Panc1 (cell line): ENCODE data around the gene RIN1.

ENCODE experiments used
- REST ChIP-seq, 2 experiments: IDR thresholded peaks; 2 replicates each; pipeline ENCODE4 v1.6.1; 2011 to 2012; ENCODE audit warnings: low read depth in 2 of 2, control low read depth in 1 of 2, low read length in 1 of 2, mild to moderate bottlenecking in 1 of 2, moderate library complexity in 1 of 2; ENCODE audit not compliant: insufficient read depth in 1 of 2
- SIN3A ChIP-seq: IDR thresholded peaks from 2 replicates; pipeline ENCODE4 v1.6.1; 2012; ENCODE audit warnings: low read depth, mild to moderate bottlenecking, low read length, moderate library complexity, borderline replicate concordance; ENCODE audit not compliant: insufficient read depth
- TF ChIP-seq, protein P1 (sequence below): fragments of 450-650 bp; IDR thresholded peaks from 2 replicates; pipeline ENCODE4 v1.5.1; 2017; ENCODE audit warnings: mild to moderate bottlenecking

DNA sequence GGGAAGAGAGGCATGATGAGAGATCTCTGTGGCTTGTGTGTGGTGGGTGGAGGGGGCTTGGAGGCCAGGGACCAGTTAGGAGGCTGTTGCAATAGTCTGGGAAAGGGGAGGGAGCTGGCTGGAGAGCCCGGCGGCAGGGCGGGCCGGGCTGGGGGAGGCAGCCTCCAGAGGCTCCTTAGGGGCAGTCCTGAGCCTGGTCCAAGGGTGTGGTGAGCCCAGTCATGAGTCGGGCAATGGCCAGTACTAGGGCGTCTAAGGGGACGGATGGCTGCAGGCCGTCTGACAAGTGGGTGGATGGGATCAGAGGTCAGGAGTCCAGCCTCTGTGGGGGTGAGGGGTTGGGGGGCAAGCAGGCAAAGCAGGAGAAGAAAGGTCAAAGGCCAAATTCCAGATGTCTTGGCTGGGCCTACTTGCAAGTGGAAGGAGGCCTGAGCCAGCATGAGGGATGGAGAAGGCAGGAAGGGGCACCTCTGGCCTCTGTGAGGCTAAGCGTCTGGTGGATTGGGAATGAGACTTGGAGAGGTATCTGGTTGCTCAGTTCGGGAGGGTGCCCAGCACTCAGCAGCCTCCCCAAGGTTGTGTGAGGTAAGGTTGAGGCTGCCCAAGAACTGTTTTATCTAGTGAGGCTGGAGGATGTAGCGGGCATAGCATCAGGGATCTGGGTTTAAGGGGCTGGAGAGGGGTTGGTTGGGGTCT, 13.4 kb downstream of the RIN1 start:
- TF ChIP-seq, protein P1, sequence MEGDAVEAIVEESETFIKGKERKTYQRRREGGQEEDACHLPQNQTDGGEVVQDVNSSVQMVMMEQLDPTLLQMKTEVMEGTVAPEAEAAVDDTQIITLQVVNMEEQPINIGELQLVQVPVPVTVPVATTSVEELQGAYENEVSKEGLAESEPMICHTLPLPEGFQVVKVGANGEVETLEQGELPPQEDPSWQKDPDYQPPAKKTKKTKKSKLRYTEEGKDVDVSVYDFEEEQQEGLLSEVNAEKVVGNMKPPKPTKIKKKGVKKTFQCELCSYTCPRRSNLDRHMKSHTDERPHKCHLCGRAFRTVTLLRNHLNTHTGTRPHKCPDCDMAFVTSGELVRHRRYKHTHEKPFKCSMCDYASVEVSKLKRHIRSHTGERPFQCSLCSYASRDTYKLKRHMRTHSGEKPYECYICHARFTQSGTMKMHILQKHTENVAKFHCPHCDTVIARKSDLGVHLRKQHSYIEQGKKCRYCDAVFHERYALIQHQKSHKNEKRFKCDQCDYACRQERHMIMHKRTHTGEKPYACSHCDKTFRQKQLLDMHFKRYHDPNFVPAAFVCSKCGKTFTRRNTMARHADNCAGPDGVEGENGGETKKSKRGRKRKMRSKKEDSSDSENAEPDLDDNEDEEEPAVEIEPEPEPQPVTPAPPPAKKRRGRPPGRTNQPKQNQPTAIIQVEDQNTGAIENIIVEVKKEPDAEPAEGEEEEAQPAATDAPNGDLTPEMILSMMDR, result no peak
- TF ChIP-seq REST (IDR thresholded peaks at IDR 0.05; ENCODE audit: insufficient read depth in 1 of 2, low read depth in 2 of 2, low read length in 1 of 2) (no peak), SIN3A (no peak)
